GM12878 (cell line): ENCODE results near the gene PRR11. TPM values are rescaled to one million over a fixed set of nuclear protein-coding genes. Genes with fewer than 3 reads are reported as not detected.

Source experiments
- BMI1 ChIP-seq: fragments of 450-650 bp; IDR thresholded peaks from 2 replicates; pipeline ENCODE4 v1.6.1; 2016; ENCODE audit warnings: mild to moderate bottlenecking, moderate library complexity, borderline replicate concordance
- BRCA1 ChIP-seq: IDR thresholded peaks from 2 replicates; pipeline ENCODE4 v1.6.1; 2011; ENCODE audit warnings: low read depth, low read length, improper control_type of control experiment
- CHD2 ChIP-seq: IDR thresholded peaks from 2 replicates; pipeline ENCODE4 v1.6.1; 2011; ENCODE audit warnings: low read depth, low read length, improper control_type of control experiment, borderline replicate concordance
- EP300 ChIP-seq, 2 experiments: fragments of 150-350 bp in 1 of 2; IDR thresholded peaks; 2 replicates each; pipeline ENCODE4 v1.6.1; 2011 to 2012; ENCODE audit warnings: low read depth in 2 of 2, low read length in 2 of 2, borderline replicate concordance in 1 of 2, improper control_type of control experiment in 1 of 2, inconsistent platforms in 1 of 2; ENCODE audit not compliant: control insufficient read depth in 1 of 2
- GATAD2B ChIP-seq: fragments of 450-650 bp; conservative IDR thresholded peaks from 2 replicates; pipeline ENCODE4 v1.6.1; 2017; ENCODE audit warnings: low read depth, mild to moderate bottlenecking, moderate library complexity
- HCFC1 ChIP-seq: fragments of 150-350 bp; IDR thresholded peaks from 2 replicates; pipeline ENCODE4 v1.6.1; 2014; ENCODE audit warnings: low read length
- HDGF ChIP-seq: fragments of 450-650 bp; IDR thresholded peaks from 2 replicates; pipeline ENCODE4 v1.6.1; 2016; ENCODE audit warnings: antibody characterized with exemption
- JUND ChIP-seq: IDR thresholded peaks from 2 replicates; pipeline ENCODE4 v1.6.1; 2012; ENCODE audit warnings: low read depth, mild to moderate bottlenecking, low read length, improper control_type of control experiment, moderate library complexity
- NFXL1 ChIP-seq: fragments of 450-650 bp; IDR thresholded peaks from 2 replicates; pipeline ENCODE4 v1.6.1; 2017; ENCODE audit warnings: antibody characterized with exemption, mild to moderate bottlenecking, borderline replicate concordance
- PAX5 ChIP-seq: IDR thresholded peaks from 2 replicates; pipeline ENCODE4 v1.6.1; 2011; ENCODE audit warnings: low read depth, low read length, borderline replicate concordance
- POLR2A ChIP-seq: IDR thresholded peaks from 2 replicates; pipeline ENCODE4 v1.6.1; 2011; ENCODE audit warnings: low read depth, mild to moderate bottlenecking, low read length
- POLR2AphosphoS2 ChIP-seq: IDR thresholded peaks from 2 replicates; pipeline ENCODE4 v1.6.1; 2011; ENCODE audit warnings: low read depth, mild to moderate bottlenecking, low read length, improper control_type of control experiment, moderate library complexity
- RAD51 ChIP-seq: fragments of 450-650 bp; IDR thresholded peaks from 2 replicates; pipeline ENCODE4 v1.6.1; 2016; ENCODE audit warnings: moderate library complexity, mild to moderate bottlenecking, inconsistent platforms
- SREBF2 ChIP-seq: IDR thresholded peaks from 2 replicates; pipeline ENCODE4 v1.6.1; 2012; ENCODE audit warnings: mild to moderate bottlenecking, low read length
- TAF1 ChIP-seq: IDR thresholded peaks from 2 replicates; pipeline ENCODE4 v1.6.1; 2011; ENCODE audit warnings: mild to moderate bottlenecking, low read depth, low read length, borderline replicate concordance
- TARDBP ChIP-seq: IDR thresholded peaks from 2 replicates; pipeline ENCODE4 v1.6.1; 2016; ENCODE audit warnings: borderline replicate concordance
- YBX1 ChIP-seq: fragments of 450-650 bp; IDR thresholded peaks from 2 replicates; pipeline ENCODE4 v1.6.1; 2016; ENCODE audit warnings: antibody characterized with exemption
- ZNF24 ChIP-seq: fragments of 450-650 bp; IDR thresholded peaks from 2 replicates; pipeline ENCODE4 v1.6.1; 2017; ENCODE audit warnings: antibody characterized with exemption, mild to moderate bottlenecking
- ZNF622 ChIP-seq: fragments of 450-650 bp; IDR thresholded peaks from 2 replicates; pipeline ENCODE4 v1.6.1; 2017; ENCODE audit warnings: mild to moderate bottlenecking, inconsistent platforms
- ZSCAN29 ChIP-seq: fragments of 450-650 bp; IDR thresholded peaks from 2 replicates; pipeline ENCODE4 v1.6.1; 2017; ENCODE audit warnings: mild to moderate bottlenecking, moderate library complexity
- polyA plus RNA-seq, 11 experiments: library from polyadenylated mRNA; depleted of rRNA in 4 of 11; unstranded in 6 of 11; stranded (reverse) in 5 of 11; fragments of >200 nt; fragmentation: Nextera tagmentation in 4 of 11; fragmentation: Illumina TruSeq in 1 of 11; extraction: Ambion mirVana in 4 of 11; extraction: Trizol in 1 of 11; gene quantifications; 1 replicate in 1 of 11; 2 replicates in 10 of 11; pipeline versions ENCODE4 v1.2.1 to v1.2.3, GENCODE V29; 2011 to 2016; ENCODE audit warnings: inconsistent platforms in 2 of 11, missing spikeins in 2 of 11, low read depth in 1 of 11
- total RNA-seq, 4 experiments: library from RNA; depleted of rRNA in 3 of 4; stranded (reverse); fragments of >200 nt in 3 of 4; fragmentation: Illumina TruSeq in 1 of 4; extraction: Trizol in 1 of 4; gene quantifications; 2 replicates each; pipeline versions ENCODE4 v1.2.1 to v1.2.3, GENCODE V29; 2013 to 2021
- TF ChIP-seq, protein P1 (sequence below): fragments of 450-650 bp; IDR thresholded peaks from 2 replicates; pipeline ENCODE4 v1.6.1; 2017; ENCODE audit warnings: mild to moderate bottlenecking, moderate library complexity
- TF ChIP-seq, protein P2 (sequence below): fragments of 450-650 bp; formaldehyde crosslinking; IDR thresholded peaks from 2 replicates; pipeline ENCODE4 v1.4.0; 2020; ENCODE audit warnings: mild to moderate bottlenecking, moderate library complexity
- TF ChIP-seq, protein P3 (sequence below): IDR thresholded peaks from 2 replicates; pipeline ENCODE4 v1.6.1; 2011; ENCODE audit warnings: borderline replicate concordance, low read depth, mild to moderate bottlenecking, moderate library complexity, mixed read lengths, low read length; ENCODE audit not compliant: insufficient read depth; ENCODE audit errors: extremely low read length

Gene PRR11
- total and polyA plus RNA-seq, 10 of the 15 experiments (the other 5 are each of a cell fraction or from before 2014, with no cell fraction given) = 20.8 to 97.0 (median 48.3) TPM

DNA sequence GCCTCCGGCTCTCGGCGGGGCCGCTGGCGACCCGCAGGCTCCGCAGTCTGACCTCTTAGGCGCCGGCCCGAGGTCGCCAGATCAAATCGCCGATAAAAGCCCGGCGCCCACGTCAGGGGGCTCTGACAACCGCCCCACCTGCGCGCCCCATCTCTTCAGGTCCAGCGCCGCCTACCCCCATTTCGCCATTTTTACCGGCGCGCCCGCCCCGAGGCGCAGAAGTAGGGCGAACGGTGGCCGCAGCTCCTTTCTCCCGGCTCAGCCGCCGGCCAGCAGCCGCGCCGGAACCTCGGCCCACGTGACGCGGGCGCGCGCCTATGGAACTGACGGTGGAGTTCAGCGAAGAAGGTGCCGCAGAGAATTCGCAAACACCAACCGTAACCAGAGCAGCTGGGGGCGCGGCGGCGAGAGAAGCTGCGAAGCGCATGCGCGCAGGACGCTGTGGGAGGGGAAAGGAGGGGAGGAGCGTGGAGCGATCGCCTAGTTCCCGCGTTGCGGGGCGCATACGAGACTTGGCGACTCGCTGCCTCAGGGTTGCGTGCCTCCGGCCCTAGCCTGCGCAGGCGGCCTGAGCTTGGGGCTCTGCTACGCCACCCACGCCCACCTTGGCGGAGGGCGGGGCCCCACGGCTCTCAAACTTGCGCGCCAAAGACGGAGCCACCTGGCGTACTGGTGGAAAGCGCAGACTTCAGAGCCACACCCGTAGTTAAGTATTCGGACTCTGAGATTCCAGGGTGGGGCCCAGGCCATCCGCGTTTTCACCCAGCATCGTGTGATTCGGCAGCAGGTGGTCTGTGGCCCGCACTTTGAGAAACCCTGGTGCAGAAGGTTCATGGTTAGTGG is 48.9 kb upstream of the PRR11 start, which contains the start of gene TRIM37 (continued):
- TF ChIP-seq TARDBP = 0 out of 2 replicates have a peak, but pooled peaks have one; percentile 20
- TF ChIP-seq TAF1 = peak; percentile 28; the same call in 1 of the 2 replicates
- TF ChIP-seq NFXL1 = 0 out of 2 replicates have a peak, but pooled peaks have one; percentile 88
- TF ChIP-seq HDGF = peak; percentile 99
- peak; percentile 82 for TF ChIP-seq GATAD2B
- TF ChIP-seq POLR2A = peak; percentile 73
- TF ChIP-seq YBX1 = no peak
- TF ChIP-seq PAX5 = peak; percentile 24; the same call in 1 of the 2 replicates
- no peak for TF ChIP-seq BMI1
- TF ChIP-seq CHD2 = peak; percentile 98
- no peak for TF ChIP-seq ZNF24
- TF ChIP-seq JUND = no peak
- no peak; the same call in 1 of the 2 replicates for TF ChIP-seq HCFC1
- TF ChIP-seq, protein P1, sequence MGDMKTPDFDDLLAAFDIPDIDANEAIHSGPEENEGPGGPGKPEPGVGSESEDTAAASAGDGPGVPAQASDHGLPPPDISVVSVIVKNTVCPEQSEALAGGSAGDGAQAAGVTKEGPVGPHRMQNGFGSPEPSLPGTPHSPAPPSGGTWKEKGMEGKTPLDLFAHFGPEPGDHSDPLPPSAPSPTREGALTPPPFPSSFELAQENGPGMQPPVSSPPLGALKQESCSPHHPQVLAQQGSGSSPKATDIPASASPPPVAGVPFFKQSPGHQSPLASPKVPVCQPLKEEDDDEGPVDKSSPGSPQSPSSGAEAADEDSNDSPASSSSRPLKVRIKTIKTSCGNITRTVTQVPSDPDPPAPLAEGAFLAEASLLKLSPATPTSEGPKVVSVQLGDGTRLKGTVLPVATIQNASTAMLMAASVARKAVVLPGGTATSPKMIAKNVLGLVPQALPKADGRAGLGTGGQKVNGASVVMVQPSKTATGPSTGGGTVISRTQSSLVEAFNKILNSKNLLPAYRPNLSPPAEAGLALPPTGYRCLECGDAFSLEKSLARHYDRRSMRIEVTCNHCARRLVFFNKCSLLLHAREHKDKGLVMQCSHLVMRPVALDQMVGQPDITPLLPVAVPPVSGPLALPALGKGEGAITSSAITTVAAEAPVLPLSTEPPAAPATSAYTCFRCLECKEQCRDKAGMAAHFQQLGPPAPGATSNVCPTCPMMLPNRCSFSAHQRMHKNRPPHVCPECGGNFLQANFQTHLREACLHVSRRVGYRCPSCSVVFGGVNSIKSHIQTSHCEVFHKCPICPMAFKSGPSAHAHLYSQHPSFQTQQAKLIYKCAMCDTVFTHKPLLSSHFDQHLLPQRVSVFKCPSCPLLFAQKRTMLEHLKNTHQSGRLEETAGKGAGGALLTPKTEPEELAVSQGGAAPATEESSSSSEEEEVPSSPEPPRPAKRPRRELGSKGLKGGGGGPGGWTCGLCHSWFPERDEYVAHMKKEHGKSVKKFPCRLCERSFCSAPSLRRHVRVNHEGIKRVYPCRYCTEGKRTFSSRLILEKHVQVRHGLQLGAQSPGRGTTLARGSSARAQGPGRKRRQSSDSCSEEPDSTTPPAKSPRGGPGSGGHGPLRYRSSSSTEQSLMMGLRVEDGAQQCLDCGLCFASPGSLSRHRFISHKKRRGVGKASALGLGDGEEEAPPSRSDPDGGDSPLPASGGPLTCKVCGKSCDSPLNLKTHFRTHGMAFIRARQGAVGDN = no peak
- no peak for TF ChIP-seq EP300 (IDR thresholded peaks at IDR 0.05; ENCODE audit: borderline replicate concordance in 1 of 2, control insufficient read depth in 1 of 2, low read depth in 2 of 2, low read length in 2 of 2)
- TF ChIP-seq RAD51 = peak; percentile 89
- TF ChIP-seq SREBF2 = no peak
- TF ChIP-seq ZNF622 = no peak
- TF ChIP-seq BRCA1 = peak; percentile 84
- TF ChIP-seq, protein P2, sequence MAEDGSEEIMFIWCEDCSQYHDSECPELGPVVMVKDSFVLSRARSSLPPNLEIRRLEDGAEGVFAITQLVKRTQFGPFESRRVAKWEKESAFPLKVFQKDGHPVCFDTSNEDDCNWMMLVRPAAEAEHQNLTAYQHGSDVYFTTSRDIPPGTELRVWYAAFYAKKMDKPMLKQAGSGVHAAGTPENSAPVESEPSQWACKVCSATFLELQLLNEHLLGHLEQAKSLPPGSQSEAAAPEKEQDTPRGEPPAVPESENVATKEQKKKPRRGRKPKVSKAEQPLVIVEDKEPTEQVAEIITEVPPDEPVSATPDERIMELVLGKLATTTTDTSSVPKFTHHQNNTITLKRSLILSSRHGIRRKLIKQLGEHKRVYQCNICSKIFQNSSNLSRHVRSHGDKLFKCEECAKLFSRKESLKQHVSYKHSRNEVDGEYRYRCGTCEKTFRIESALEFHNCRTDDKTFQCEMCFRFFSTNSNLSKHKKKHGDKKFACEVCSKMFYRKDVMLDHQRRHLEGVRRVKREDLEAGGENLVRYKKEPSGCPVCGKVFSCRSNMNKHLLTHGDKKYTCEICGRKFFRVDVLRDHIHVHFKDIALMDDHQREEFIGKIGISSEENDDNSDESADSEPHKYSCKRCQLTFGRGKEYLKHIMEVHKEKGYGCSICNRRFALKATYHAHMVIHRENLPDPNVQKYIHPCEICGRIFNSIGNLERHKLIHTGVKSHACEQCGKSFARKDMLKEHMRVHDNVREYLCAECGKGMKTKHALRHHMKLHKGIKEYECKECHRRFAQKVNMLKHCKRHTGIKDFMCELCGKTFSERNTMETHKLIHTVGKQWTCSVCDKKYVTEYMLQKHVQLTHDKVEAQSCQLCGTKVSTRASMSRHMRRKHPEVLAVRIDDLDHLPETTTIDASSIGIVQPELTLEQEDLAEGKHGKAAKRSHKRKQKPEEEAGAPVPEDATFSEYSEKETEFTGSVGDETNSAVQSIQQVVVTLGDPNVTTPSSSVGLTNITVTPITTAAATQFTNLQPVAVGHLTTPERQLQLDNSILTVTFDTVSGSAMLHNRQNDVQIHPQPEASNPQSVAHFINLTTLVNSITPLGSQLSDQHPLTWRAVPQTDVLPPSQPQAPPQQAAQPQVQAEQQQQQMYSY (CRISPR knock-in tag) = no peak
- no peak for TF ChIP-seq ZSCAN29
- TF ChIP-seq POLR2AphosphoS2 = peak; percentile 79
- TF ChIP-seq, protein P3, sequence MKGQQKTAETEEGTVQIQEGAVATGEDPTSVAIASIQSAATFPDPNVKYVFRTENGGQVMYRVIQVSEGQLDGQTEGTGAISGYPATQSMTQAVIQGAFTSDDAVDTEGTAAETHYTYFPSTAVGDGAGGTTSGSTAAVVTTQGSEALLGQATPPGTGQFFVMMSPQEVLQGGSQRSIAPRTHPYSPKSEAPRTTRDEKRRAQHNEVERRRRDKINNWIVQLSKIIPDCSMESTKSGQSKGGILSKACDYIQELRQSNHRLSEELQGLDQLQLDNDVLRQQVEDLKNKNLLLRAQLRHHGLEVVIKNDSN = peak; percentile 95
